ENCODE results near the gene RERE.

The RERE gene

DNA sequence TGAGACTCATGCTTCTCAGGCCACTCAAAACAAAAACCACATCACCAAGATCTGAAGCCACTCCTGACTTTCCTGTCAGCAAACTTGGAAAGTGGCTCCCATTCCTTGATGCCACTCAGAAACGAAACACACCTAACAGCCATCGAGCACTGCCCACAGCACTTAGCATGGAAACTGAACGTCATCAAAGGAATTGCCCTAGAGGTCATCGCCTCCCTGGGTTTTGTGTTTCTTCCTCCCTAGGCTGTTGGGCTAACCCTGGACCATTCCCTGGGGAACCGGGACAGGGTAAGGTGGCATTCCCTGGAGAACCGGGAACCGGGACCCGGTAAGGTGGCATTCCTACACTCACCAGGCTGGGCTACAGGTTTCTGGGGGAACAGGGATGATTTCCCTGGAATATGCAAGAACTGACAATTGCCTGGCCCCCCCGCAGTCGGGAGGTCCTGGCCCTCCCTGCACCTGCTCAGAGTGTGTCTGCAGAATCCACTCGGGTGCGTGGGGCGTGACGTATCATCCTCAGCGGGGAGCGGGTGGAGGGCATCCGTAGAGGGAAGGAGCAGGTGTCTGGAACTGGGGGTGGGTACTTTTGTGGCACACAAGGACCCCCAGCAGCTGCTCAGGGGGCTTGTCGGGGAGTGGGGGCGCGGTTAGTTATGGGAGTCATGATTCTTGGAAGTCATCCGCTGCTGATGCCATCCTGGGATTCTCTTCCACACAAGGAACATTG lies 469.2 kb downstream of the RERE start:
- DNase-seq (ENCODE audit: low read depth): no peak

DNA sequence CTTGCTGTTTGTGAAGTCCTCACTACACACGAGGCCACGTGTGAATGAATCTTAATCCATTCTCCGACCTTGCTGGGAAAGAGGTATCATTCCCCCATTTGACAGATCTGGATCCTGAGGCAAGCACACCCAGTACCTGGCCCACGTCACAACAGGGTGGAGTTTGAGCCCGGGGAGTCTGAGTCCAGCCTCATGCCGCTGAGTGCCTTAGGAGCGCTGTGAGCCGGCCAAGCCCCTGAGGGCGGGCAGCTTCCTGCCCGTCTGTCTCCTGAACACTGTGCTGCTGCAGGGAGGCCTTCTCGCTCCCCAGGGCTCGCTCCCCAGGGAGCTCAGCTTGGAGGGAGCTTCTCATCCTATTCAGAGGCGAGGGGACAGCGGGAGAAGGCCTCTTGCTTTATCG lies 469.8 kb downstream of the RERE start:
- no peak for DNase-seq (ENCODE audit: low read depth)

DNA sequence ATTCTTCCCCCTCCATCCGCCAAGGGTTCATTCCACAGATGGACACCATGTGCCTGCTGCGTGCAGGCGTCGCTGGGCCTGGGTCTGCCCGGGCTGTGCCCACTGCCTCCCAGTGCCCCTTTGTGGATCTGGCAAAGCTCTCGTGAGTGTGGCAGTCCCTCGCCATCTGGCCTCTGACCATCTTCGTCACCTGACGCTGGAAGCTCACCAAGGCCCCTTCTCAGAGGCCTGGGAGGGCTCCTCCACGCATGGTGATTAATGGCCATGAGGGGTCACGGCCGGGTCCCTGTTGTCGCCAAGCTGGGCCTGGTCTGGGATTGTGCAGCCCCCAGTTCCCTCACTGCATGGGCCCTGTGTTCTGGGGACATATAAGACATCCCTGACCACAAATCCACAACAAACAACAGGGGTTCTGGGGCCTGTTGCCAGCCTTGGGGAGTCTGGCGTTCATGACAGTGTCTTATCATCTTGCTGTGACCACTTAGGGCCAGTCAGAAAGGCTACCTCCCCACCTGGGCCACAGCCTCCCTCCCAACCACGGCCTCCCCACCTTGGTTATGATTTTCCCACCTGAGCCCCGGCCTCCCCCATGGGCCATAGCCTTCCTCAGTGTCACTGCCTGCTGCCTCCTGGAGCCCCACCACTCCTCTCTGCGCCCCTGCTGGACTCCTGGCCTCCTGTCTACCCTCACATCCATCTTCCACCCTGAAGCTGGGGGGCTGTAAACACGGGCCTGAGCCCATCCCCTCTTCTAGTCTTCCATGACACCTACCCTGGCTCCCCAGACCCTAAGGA lies 471.6 kb downstream of the RERE start:
- no peak for DNase-seq (ENCODE audit: low read depth)

DNA sequence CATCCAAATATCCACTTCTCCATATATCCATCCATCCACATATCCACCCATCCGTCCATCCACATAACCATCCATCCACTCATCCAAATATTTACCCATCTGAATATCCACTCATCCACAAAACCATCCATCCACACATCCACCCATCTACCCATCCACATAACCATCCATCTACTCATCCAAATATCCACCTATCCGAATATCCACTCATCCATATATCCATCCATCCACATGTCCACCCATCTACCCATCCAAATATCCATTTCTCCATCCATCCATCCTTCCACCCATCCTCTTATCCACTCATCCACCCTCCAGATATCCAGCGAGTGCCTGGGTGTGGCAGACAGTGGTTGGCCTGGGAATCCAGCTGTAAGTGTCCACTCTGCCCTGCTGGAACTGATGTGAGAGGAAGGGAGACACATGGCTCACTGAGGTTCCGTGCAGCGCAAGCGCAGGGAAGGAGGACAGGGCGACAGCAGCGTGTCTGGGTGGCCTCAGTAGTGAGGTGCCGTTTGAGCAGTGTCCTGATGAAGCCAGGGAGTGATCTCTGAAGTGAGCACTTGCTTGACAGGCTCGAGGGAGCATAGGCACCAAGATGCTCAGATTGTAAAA lies 472.4 kb downstream of the RERE start:
- DNase-seq (ENCODE audit: low read depth): no peak

DNA sequence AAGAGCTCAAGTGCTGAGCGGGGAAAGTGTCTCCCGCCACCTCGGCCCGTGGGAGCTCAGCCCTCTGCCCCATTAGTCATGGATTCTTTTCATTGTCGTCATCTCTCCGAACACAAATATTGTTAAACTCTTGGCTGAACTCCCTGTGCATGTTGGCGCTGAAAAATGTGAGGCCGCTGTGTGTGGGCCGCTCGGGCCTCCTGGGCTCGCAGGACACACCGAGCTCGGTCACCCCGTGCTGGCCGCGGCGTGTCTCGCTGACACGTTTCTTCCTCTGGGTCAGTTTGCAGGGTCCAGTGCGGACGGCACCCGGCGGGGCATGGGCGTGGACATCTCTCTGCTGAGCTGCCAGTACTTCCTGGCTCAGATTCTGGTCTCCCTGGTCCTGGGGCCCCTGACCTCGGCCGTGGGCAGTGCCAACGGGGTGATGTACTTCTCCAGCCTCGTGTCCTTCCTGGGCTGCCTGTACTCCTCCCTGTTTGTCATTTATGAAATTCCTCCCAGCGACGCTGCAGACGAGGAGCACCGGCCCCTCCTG lies 473.9 kb downstream of the RERE start:
- DNase-seq (ENCODE audit: low read depth): no peak

DNA sequence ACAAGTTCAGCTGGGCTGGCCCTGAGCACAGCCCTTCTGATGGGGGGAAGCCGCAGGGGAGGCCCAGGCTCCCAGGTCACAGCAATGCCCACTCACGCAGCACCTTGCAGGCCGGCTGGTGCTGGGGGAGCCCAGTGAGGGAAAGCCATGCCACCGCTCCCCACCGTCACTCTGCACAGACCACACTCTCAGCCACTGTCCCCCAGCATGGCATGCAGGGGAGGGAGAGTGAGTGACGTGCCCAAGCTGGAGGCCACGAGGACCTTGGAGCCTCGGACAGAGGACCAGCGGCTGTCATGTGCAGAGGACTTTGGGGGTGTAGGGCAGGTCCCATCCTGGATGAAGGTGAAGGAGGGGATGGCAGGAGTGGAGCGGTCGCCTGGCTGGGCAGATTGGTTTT lies 474.4 kb downstream of the RERE start:
- no peak for DNase-seq (ENCODE audit: low read depth)

DNA sequence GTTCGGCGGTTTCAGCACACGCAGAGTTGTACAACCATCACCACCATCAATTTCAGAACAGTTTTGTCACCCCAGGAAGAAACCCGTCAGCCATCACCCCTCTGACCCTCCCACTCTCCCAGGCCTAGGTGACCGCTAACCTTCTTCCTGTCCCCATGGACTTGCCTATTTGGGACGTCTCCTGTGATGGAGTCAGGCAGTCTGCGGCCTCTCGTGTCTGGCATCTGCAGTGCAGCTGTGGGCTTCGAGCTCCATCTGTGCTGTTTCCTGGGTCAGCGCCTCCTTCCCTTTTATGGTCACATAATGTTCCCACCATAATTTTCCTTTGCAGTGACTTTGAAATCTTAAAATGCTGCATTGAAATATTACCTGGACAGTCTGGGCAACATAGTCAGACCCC lies 475.1 kb downstream of the RERE start:
- DNase-seq (ENCODE audit: low read depth): no peak

DNA sequence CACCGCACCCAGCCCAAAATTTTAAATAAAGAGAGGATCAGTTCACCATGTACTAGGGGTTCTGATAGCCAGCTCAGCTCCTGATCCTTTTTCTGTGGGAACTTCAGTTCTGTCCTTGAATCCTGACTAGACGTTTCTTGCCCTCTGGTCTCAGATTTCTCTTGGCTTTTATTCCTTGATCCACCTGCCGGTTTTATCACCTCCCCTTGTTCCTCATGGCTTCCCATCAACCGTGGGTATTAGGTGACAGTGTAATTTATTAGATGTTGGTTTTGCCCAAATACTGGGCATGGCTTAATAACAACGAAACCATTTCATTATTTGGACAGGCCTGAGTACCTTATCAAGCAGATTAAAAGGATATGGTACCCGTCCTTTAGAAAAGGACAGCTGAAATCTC lies 477.0 kb downstream of the RERE start:
- DNase-seq (ENCODE audit: low read depth): no peak

DNA sequence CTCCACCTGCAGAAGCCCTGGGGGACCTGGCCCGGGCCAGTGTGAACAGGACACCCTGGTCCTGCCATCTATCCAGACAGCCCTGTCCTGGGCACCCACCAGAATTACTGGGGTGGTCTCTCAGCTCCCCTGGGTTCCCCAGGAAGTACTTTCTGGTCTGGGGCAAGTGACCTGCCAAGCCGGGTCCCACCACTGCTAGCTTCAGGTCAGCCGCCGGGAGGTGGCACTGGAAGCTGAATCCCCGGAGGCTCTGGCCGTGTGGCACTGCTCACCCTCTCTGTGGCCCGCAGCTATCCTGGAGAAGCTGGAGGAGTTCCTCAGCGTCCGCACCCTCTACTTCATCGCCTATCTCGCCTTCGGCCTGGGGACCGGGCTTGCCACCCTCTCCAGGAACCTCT lies 478.2 kb downstream of the RERE start:
- no peak for DNase-seq (ENCODE audit: low read depth)

DNA sequence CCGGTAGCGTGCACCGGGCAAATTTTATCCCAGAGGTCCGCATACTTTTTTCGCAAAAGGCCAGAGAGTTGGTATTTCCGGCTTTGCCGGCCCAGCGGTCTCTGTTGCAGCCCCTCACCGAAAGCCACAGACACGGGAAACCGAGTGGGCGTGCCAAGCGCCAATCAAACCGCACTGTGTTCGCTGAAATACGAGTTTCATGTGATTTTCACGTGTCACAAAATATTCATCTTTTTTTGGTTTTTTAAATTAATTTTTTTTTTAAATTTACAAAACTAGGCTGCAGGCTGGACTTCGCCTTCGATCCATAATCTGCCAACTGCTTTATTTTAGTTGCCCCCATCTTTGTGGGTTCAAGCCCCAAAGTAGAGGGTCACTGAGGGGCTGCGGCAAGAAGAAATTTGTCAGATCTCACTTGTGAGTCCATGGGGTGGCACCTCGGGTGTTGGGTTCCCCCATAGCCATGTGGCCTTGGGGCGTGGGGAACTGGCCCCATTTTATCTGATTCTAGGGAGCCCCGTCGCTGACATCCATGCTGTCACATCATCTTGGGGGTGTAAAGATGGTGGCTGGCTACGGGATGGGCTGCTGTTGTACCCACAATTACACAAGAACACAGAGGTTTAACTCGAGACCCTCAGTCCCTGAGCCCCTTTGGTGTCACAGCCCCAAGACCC lies 478.8 kb downstream of the RERE start:
- no peak for DNase-seq (ENCODE audit: low read depth)

DNA sequence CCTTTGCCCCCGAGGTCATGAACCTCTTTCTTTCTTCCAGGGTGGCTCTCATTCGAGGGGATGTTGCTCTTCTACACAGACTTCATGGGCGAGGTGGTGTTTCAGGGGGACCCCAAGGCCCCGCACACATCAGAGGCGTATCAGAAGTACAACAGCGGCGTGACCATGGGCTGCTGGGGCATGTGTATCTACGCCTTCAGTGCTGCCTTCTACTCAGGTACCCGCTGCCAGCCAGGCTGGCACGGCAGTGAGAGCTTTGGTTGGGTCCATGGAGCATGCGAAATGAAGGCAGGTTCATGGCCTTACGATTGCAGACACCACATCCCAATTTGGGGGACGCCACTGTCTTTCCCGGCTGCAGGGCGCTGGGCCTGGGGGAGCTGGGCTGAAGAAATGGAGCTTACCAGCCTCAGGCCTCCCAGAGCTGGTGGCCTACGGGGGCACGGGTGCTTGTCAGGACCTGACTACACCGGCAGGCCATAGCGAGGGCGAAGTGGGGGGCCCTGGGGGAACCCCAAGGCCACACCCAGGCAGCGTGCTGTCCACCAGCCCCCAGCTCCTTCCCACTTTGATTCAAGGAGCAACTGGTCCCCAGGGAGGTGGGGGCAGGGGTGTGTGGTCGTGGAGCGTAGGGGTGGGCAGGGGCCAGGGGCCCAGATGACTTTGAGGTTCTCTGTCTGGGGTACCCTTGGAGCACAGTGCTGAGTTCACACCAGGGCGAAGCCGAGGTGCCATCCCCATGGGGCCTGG lies 479.5 kb downstream of the RERE start:
- DNase-seq (ENCODE audit: low read depth): no peak

DNA sequence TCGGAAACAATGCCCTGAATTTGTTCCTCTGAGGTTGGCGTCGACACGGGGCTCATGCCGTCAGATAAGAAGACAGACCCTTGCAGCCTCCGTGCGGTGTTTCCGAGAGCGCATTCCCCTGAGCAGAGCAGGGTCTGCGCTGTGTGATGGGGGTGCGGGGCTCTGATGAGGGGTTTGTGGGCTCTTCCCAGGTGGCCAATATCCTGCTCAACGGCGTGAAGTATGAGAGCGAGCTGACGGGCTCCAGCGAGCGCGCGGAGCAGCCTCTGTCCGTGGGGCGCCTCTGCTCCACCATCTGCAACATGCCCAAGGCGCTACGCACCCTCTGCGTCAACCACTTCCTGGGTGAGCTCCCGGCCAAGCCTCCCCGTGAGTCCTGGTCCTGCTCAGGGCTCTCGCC lies 482.2 kb downstream of the RERE start:
- no peak for DNase-seq (ENCODE audit: low read depth)

DNA sequence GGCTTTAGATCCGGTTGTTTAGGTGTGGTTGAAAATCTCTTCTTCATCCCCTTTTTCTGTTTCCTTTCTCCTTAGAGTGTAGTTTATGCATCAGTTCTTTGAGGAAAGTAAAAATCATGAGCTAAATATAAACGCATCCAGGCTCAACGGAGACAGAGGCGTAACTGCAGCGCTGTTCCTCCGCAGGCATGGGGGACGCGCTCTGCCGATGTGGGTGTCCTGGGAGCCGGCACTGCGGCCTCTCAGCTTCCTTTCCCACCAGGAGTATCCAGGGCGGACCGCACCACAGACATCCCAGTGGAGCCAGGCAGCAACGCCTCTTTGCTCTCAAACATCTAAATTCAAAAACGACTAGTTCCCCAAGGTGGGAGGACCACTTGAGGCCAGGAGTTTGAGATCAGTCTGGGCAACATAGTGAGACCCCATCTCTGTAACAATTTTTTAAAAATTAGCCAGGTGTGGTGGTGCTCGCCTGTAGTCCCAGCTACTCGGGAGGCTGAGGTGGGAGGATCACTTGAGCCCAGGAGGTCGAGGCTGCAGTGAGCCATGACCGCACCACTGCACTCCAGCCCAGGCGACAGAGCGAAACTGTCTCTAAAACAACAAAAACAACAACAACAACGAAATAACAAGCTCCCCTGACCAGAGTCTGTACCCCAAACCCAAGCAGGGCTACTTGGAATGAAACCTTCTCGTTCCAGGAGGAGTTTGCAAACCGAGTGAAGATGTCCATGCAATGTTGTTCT lies 483.2 kb downstream of the RERE start:
- DNase-seq (ENCODE audit: low read depth): no peak

DNA sequence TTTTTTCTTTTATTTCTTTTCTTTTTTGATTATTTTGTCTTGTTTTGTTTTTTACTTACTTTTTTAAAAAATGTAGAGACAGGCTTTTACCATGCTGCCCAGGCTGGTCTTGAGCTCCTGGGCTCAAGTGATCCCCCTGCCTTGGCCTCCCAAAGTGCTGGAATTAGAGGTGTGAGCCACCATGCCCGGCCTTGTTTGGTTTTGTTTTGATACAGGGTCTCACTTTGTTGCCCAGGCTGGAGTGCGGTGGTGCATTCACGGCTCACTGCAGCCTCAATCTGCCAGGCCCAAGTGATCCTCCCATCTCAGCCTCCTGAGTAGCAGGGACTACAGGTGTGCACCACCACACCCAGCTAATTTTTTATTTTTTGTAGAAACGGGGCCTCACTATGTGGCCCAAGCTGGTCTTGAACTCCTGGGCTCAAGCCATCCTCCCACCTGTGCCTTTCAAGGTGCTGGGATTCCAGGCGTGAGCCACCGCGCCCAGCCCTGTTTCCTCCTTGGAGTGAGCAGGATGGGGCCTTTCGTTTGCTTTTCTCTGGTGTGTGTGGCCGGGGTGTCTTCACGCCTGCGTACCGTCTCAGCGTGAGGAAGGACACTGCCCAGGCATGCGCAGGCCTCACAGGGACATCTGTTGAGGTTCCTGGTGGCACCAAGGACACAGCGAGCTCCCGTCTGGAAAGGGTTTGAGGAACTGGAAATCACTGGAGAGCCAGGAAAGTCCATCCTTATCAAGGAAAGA lies 484.0 kb downstream of the RERE start:
- DNase-seq (ENCODE audit: low read depth): no peak

DNA sequence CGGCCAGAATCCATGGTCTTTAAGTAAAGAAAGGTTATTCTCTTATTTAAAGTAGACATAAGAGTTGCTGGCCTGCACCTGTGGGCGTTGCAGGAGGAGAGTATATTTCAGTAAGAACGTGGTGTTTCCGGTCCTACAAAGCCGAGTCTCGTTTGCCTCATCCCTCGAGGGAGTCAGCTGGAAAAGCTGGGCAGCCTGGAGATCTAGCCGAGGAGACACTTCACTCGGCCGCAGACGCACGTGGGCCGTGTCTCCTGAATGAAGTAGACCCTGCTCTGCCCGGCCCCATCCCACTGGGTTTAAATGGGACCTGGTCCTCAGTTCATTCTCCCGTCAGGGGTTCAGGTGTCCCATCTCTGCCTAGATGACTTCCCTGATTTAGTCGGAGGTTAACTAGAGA lies 484.6 kb downstream of the RERE start:
- DNase-seq (ENCODE audit: low read depth): no peak

DNA sequence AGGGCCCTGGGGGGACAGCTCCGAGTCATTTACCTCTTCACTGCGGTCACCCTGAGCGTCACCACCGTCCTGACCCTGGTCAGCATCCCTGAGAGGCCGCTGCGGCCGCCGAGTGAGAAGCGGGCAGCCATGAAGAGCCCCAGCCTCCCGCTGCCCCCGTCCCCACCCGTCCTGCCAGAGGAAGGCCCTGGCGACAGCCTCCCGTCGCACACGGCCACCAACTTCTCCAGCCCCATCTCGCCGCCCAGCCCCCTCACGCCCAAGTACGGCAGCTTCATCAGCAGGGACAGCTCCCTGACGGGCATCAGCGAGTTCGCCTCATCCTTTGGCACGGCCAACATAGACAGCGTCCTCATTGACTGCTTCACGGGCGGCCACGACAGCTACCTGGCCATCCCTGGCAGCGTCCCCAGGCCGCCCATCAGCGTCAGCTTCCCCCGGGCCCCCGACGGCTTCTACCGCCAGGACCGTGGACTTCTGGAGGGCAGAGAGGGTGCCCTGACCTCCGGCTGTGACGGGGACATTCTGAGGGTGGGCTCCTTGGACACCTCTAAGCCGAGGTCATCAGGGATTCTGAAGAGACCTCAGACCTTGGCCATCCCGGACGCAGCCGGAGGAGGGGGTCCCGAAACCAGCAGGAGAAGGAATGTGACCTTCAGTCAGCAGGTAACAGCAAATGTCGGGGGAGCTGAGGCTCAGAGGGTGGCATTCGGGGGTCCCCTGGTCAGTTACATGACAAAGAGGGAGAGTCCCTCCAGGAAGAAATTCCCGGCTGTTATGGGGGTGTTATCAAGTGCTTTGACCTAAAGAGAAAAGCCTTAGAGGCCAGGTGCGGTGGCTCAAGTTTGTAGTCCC lies 486.9 kb downstream of the RERE start:
- no peak for DNase-seq (ENCODE audit: low read depth)

DNA sequence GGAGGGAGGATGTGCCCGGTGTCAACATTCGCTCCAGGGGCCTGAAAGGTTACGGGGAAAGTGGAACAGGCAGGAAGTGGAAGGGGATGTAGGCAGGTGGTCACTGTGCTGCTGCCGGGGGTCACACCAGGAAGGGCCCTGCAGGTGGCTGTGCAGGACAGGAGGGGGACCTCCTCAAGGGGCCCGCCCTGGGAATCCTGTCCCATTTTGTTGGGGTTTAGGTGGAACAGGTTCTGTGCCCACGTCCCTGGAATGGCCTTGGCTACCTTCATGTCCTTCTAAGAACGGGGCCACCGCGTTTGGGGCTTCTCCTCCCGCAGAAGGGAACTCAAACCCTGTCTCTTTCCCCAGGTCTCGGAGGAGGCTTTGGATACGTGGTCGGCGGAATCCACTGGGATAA lies 487.6 kb downstream of the RERE start:
- DNase-seq (ENCODE audit: low read depth): no peak

DNA sequence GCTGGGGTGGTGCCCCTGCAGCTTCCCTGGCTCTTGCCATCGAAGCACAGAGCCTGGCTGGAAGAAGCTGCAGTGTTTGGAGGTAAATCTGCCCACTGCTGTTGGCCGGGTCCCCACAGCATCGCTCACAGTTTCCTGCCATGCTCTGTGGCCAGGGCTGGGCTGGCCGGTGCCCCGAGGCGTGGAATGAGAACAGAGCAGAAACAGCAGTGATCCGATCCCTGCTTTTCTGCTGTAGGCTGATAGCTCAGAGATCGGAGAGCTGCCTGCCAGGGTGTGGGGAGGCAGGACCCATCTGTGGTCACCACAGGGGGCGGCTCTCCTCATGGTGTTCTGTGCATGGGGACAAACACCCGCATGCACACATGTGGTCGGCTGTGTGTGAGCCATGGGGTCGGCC lies 488.0 kb downstream of the RERE start:
- no peak for DNase-seq (ENCODE audit: low read depth)

DNA sequence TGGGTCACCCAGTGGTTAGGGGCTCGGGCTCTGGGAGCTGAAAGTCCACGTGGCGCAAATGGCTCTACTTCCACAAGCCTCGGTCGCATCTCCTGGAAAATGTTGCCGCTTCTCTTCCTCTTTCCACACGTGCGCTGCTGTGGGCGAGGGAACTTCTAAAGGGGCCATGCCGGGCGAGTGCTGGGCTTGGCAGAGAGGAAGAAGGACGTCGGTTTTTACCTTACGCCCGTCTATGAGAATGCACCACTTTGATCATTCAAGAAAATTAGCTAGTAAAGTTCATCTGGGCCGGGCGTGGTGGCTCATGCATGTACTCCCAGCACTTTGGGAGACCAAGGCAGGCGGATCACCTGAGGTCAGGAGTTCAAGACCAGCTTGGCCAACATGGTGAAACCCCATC lies 489.2 kb downstream of the RERE start:
- DNase-seq (ENCODE audit: low read depth): no peak

Data from activated T-cell treated with anti-CD3 and anti-CD28 coated beads for 48 hours (primary cell).